Retinal pigment epithelial cell (primary cell): Measurements from ENCODE around the gene MYL6.
A peak's percentile ranks its signal among the peaks of the same experiment; 100 is the strongest.

ENCODE experiments used
- DNase-seq: peaks from one replicate; pipeline ENCODE4 v3.0.0-alpha.2; 2010; ENCODE audit warnings: low read depth
- H3K4me3 ChIP-seq: 2 replicates; pipeline ENCODE4 v1.5.1; 2011; ENCODE audit warnings: mild to moderate bottlenecking, low read length, control low read depth, moderate library complexity
- CTCF ChIP-seq: conservative IDR thresholded peaks from 2 replicates; pipeline ENCODE4 v1.5.1; 2011; ENCODE audit warnings: low read depth, low read length, control low read depth, inconsistent platforms

MYL6 gene

DNA sequence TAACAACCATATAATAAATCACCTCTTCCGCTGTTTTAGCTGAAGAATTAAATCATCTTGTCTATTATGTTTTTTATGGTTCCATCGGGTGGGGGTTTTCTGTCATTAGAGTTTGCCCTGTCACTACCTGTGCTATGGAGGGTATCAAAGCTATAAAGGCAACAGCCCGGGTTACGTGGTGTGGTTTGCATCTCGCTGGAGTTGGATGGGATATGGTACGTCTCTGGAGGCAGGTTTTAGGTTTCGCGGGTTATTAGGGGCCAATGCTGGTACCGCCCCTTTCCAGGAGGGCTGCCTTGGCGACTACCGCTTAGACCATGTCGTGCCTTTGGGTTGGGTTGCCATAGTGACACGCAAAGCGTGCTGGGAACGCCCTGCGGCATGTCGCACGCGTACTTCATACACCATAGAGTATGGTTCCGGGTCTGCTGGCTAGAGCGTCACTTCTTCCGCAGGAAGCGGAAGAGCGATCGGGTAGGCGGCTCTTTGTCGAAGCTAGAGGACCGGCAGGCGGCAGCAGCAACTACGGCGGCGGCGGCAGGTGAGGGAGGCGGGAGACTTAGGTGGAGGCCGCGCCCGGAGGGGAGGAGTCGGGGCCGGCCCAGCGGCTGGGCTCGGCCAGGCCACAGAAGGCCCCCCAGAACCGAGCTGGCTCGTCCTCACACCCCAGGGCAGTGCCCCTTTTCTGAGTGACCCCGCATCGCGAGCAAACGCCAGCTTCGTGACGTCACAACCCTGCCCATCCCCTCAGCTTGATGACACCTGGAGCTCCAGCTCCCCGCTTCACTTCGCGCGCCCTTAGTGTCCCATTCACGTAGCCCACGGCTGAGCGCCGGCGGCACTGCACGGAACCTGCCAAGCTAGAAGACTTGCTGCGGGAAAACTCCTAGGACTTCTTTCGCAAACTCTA, 40.1 kb upstream of the MYL6 start, which contains the start of gene ZC3H10:
TSS of gene ZC3H10 (plus strand) at position 489 of the 910 bp plus-strand sequence. CDS start 2,297 bp downstream, outside the sequence.
- peak; percentile 98 for DNase-seq
- TF ChIP-seq CTCF = peak; percentile 49
- peak within 1 kb of the TSS; percentile 96 for H3K4me3 ChIP-seq

DNA sequence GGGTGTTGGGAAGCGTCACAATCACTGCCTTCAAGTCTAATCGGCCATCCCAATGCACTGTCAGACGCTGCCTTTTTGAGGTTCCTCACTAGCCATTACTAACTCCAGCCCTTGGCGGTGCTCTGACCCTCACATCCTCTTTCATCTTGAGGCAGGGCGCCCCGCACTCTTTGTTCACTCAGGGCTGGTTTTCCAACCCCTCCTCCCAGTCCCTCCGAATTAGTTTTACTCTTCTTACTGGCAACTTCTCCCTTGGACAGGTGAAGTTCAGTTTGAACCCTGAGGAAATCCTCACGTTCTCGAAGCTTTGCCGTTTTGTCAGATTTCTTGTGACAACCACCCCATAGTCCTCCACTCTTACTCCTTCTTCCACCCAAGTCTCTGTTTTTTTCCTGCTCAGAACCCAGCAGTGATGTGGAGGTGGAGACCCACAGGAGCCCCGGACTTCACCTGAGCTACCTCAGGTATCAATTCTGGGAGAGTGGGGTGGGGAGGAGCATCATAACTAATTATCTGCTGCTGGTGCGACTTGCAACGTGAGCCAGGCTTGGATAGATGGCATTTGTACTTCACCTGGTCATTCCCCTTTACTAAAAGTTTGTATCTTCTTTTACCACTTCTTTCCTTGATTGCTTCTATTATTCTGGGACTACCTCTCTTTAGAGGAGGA, 39.3 kb upstream of the MYL6 start:
- DNase-seq = no peak
- peak overlapping the region; percentile 86 for H3K4me3 ChIP-seq
- no peak for TF ChIP-seq CTCF

GRCh38 chr12:56119361-56119796, 38.8 kb upstream of the MYL6 start:
- peak; percentile 80 for DNase-seq
- peak; percentile 82 for TF ChIP-seq CTCF
- peak overlapping the region; percentile 86 for H3K4me3 ChIP-seq

DNA sequence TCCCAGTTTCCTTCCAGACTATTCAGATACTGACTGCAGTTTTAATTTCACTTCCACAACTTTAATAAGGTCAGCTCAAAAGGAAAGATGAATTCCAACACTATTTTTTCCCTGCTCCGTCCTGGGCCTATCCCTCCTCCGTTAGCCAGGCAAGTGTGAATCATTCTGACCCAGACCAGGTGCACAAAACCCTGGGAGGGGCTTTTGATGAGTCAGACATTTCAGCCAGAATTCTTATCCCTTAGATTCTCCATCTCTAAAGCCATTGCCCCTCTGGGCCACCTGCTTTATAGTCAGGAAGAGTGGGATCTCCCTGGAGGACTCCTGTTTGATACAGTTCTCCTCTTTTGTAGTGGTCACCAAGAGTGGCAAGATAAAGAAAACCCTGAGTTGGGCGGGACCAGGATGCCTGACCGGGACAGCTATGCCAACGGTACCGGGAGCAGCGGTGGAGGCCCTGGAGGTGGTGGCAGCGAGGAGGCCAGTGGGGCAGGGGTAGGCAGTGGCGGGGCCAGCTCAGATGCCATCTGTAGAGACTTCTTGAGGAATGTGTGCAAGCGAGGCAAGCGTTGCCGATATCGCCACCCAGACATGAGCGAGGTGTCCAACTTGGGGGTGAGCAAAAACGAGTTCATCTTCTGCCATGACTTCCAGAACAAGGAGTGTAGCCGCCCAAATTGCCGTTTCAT, 37.9 kb upstream of the MYL6 start:
- DNase-seq = no peak

DNA sequence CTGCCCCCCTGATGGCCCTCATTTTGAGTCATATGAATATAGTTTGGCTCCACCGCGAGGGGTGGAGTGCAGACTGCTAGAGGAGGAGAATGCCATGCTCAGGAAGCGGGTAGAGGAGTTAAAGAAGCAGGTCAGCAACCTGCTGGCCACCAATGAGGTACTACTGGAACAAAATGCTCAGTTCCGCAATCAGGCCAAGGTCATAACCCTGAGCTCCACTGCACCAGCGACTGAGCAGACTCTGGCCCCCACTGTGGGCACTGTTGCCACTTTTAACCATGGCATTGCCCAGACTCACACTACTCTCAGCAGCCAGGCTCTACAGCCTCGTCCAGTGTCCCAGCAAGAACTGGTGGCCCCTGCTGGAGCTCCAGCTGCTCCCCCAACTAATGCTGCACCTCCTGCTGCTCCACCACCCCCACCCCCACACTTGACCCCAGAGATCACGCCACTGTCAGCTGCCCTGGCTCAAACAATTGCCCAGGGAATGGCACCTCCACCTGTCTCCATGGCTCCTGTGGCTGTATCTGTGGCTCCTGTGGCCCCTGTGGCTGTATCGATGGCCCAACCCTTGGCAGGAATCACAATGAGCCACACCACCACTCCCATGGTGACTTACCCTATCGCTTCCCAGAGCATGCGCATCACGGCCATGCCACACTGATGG, 36.8 kb upstream of the MYL6 start:
- TF ChIP-seq CTCF = no peak
- no peak overlapping the region for H3K4me3 ChIP-seq
- DNase-seq = no peak

More for the DNA sequence above, 37.9 kb upstream of the MYL6 start:
- TF ChIP-seq CTCF = no peak
- no peak overlapping the region for H3K4me3 ChIP-seq

DNA sequence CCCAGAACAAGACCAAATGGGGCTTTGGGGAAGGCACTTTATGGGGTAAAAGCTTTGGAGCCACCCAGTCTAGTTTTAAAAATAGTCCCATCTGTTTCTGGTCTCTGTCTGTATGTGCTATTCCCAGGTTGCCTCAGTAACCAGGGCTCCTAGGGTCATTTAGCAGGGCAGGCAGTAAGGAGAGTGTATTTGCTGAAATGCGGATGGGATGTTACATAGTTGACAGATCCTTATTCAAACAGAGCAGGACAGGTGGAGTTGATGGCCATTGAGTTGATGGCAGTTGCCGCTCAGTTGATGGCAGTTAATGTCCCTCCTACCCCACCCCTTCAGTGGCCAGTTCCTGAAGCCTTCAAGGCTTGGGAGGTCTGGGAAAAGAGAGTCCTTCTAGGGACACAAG, 35.5 kb upstream of the MYL6 start:
- no peak for TF ChIP-seq CTCF
- no peak for DNase-seq
- no peak overlapping the region for H3K4me3 ChIP-seq
